Nephron (organoid): ENCODE results near the gene ZNF451.
"Not testable (repeated sequence)": the region's sequence is repeated elsewhere in the genome, so short reads cannot be mapped to it uniquely, and the experiment has no call there.

Source experiments
- H3K27ac Mint-ChIP-seq, 3 experiments: 2 replicates each; pipeline ENCODE4 v1.8.0; 2020; ENCODE audit warnings: mixed read lengths in 3 of 3, mild to moderate bottlenecking in 2 of 3, moderate library complexity in 1 of 3
- H3K27me3 Mint-ChIP-seq: 2 replicates; pipeline ENCODE4 v1.8.0; 2021; ENCODE audit warnings: low read depth, mild to moderate bottlenecking, moderate library complexity, mixed read lengths
- H3K36me3 Mint-ChIP-seq: 2 replicates; pipeline ENCODE4 v1.8.0; 2020; ENCODE audit warnings: low read depth, mixed read lengths
- H3K4me1 Mint-ChIP-seq: 2 replicates; pipeline ENCODE4 v1.8.0; 2020; ENCODE audit warnings: mixed read lengths
- H3K4me3 Mint-ChIP-seq, 3 experiments: 2 replicates each; pipeline ENCODE4 v1.8.0; 2020; ENCODE audit warnings: mild to moderate bottlenecking in 3 of 3, mixed read lengths in 3 of 3, moderate library complexity in 2 of 3
- H3K9me3 Mint-ChIP-seq: 2 replicates; pipeline ENCODE4 v1.8.0; 2020; ENCODE audit warnings: mixed read lengths
- TF ChIP-seq, protein P1 (sequence below), 3 experiments: fragments of 200-600 bp; sonication (generic); IDR thresholded peaks; one replicate each; pipeline ENCODE4 v1.5.0; 2021; ENCODE audit warnings: antibody characterized with exemption in 3 of 3; ENCODE audit not compliant: unreplicated experiment in 3 of 3

The ZNF451 gene

DNA sequence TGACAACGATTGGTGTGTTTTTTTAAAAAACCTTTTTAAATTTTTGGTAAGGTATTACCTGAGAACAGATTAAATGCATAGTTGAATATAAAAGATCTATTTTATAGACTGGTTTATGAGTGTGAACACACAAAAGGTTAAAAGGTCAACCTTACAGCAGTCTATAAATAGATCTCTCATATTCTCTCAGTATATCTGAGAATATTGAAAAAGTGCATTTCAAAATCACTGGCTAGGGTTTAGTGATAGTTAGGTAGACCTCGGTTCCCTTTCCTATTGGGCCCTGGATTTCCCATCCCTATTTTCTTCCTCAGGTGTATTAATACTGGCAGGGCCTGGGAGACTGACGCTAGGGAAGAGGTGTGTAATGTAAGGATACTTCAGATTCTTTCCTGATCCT lies 723 bp upstream of the ZNF451 start:
- no peaks in the 10 kb centered on the region for H3K27me3 Mint-ChIP-seq
- H3K4me3 Mint-ChIP-seq: peak overlapping the region; percentile 83 to 87 (median 83)
- peaks cover 18% of the 10 kb centered on the region for H3K36me3 Mint-ChIP-seq
- no peaks in the 10 kb centered on the region for H3K9me3 Mint-ChIP-seq
- peak overlapping the region; percentile 88 to 91 (median 90) for H3K27ac Mint-ChIP-seq
- TF ChIP-seq, protein P1, sequence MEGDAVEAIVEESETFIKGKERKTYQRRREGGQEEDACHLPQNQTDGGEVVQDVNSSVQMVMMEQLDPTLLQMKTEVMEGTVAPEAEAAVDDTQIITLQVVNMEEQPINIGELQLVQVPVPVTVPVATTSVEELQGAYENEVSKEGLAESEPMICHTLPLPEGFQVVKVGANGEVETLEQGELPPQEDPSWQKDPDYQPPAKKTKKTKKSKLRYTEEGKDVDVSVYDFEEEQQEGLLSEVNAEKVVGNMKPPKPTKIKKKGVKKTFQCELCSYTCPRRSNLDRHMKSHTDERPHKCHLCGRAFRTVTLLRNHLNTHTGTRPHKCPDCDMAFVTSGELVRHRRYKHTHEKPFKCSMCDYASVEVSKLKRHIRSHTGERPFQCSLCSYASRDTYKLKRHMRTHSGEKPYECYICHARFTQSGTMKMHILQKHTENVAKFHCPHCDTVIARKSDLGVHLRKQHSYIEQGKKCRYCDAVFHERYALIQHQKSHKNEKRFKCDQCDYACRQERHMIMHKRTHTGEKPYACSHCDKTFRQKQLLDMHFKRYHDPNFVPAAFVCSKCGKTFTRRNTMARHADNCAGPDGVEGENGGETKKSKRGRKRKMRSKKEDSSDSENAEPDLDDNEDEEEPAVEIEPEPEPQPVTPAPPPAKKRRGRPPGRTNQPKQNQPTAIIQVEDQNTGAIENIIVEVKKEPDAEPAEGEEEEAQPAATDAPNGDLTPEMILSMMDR (IDR thresholded peaks at IDR 0.05; ENCODE audit: unreplicated experiment in 3 of 3): no peak
- peaks cover 33% of the 10 kb centered on the region for H3K4me1 Mint-ChIP-seq

DNA sequence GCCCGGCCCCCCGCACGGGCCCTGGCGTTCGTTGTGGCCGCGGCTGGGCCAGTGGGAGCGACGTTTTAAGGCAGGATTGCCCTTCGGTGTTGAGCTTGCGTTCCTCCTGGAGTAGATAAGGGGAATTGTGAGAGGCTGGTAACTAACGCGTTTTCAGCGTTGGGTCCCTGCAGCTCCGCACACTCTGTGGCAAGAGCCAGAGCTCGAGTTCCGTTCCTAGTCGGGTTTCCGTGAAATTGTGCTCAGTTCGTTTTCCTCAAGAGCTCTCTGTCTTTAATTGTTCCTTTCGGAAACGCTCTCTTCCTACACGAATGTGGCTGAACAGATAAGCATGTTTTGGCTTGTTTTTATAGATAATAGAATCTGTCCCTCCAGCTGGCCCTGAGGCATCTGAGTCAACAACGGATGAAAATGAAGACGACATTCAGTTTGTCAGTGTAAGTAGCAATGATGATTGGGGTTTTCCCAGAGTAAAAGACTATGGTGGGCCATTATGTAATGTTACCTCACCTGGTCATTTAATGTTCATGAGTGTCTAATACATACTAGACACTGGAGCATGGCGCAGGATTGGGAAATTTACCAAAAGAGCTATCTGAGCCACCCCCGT lies 575 bp downstream of the ZNF451 start:
- not testable (repeated sequence) for H3K27ac Mint-ChIP-seq, H3K9me3 Mint-ChIP-seq, H3K27me3 Mint-ChIP-seq
- Mint-ChIP-seq H3K4me3 (peak overlapping the region in 1 of 3 experiments; percentile 83), H3K4me1 (peaks cover 33% of the 10 kb centered on the region), H3K36me3 (peaks cover 19% of the 10 kb centered on the region)

DNA sequence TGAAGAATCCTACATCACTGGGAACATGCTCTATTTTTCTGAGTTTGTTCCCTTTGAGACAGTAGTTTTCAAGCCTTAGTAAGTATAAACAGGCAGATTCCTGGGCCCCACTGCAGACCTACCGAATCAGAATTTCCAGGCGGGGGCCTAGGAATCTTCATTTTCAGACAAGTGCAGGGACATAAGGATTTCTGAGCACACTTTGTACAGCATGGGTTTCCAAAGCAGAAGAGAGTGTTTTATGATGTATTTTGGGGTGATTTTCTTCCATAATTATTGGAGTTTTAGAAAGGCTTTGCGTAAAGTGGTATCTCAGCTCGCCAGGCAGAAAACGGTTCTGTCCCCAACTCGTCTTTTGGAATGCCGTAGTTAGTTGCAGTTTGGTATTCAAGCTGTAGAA lies 1.4 kb downstream of the ZNF451 start:
- peaks cover 33% of the 10 kb centered on the region for H3K4me1 Mint-ChIP-seq
- H3K27me3 Mint-ChIP-seq, H3K9me3 Mint-ChIP-seq: not testable (repeated sequence)
- peak overlapping the region; percentile 75 to 86 (median 78) for H3K4me3 Mint-ChIP-seq
- peak overlapping the region; percentile 31 to 75 (median 39) for H3K27ac Mint-ChIP-seq
- H3K36me3 Mint-ChIP-seq: peaks cover 21% of the 10 kb centered on the region

DNA sequence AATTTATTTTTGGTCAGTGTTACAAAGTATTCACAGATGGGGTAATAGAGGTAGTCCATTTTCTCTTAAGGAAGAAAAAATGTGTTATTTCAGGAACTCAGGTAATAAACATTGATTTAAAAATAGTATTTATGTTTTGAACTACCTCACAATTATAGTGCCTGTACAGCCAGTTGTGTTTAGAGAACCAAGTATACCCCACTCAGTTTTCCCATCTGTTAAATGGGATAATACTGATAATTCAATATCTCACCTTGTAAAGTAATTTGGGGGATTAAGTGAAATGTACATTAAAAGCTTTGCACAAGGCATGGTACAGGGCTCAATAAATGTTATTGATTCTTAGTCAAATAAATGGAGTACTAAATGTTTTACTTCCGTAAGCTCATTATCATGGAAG lies 4.7 kb downstream of the ZNF451 start:
- no peaks in the 10 kb centered on the region for H3K9me3 Mint-ChIP-seq
- no peak overlapping the region for H3K27ac Mint-ChIP-seq
- H3K4me1 Mint-ChIP-seq: peaks cover 36% of the 10 kb centered on the region
- no peaks in the 10 kb centered on the region for H3K27me3 Mint-ChIP-seq
- H3K36me3 Mint-ChIP-seq: peaks cover 44% of the 10 kb centered on the region
- TF ChIP-seq, protein P1 (IDR thresholded peaks at IDR 0.05; ENCODE audit: unreplicated experiment in 3 of 3): no peak
- no peak overlapping the region for H3K4me3 Mint-ChIP-seq

DNA sequence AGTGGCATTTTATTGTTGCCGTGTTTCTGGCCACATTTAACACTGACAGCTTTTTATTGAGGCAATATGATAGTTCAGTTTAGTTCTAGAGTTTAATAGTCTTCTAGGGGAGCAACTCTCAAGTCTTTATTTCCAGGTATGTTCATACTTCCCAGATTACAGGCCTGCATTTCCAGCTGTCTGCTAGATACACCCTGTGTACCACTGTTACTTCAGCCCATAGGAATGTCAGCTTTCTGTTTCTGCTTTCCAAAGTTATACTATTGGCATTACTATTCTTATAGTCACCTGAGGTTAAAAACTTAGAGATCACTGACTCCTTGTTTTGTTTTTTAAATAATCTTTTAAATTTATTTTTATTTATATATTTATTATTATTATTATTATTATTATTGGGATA lies 7.6 kb downstream of the ZNF451 start:
- Mint-ChIP-seq H3K4me1 (peaks cover 18% of the 10 kb centered on the region), H3K9me3 (no peaks in the 10 kb centered on the region), H3K4me3 (no peak overlapping the region), H3K27ac (no peak overlapping the region), H3K27me3 (no peaks in the 10 kb centered on the region), H3K36me3 (peaks cover 60% of the 10 kb centered on the region)
- TF ChIP-seq, protein P1 (IDR thresholded peaks at IDR 0.05; ENCODE audit: unreplicated experiment in 3 of 3): no peak

DNA sequence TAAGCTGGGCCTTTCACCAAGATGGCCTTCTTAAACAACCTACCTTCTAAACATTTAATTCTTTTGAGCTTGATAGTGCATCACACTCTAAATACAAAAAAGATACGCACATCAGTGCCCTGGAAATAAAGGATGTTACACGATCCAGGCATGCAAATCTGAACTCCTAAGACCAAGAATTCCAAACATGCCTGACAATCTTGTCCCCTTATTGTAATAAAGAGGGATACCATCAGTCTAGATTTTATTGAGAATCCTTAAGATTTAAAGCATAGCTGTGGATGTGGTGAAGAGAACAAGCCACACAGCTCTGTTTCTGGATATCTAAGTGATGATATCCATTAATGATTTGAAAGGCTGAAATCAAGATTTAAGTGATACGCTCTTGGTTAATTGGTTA lies 13.0 kb downstream of the ZNF451 start:
- H3K4me3 Mint-ChIP-seq: no peak overlapping the region
- peaks cover 83% of the 10 kb centered on the region for H3K36me3 Mint-ChIP-seq
- TF ChIP-seq, protein P1 (IDR thresholded peaks at IDR 0.05; ENCODE audit: unreplicated experiment in 3 of 3): no peak
- no peaks in the 10 kb centered on the region for H3K4me1 Mint-ChIP-seq
- H3K27me3 Mint-ChIP-seq: no peaks in the 10 kb centered on the region
- no peak overlapping the region for H3K27ac Mint-ChIP-seq
- no peaks in the 10 kb centered on the region for H3K9me3 Mint-ChIP-seq

DNA sequence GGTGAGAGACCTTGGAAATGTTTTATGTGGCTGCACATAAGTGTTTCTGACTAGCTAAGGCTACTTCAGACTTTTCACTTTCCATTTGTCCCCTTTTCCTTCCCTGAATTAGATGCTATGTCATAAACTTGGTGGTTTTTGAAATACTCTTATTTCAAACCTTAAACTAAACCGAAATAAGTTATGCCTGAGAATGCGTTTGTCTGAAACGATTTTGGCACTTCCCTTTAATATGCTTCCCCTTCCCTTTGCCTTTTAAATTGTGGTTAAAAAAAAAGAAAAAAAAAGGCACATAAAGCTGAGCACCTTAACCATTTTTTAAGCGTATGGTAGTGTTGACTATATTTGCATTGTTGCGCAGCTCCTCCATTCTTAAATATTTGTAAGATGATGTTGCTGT lies 14.3 kb downstream of the ZNF451 start:
- H3K4me1 Mint-ChIP-seq: no peaks in the 10 kb centered on the region
- H3K27me3 Mint-ChIP-seq: no peaks in the 10 kb centered on the region
- no peaks in the 10 kb centered on the region for H3K9me3 Mint-ChIP-seq
- TF ChIP-seq, protein P1 (IDR thresholded peaks at IDR 0.05; ENCODE audit: unreplicated experiment in 3 of 3): no peak
- no peak overlapping the region for H3K4me3 Mint-ChIP-seq
- no peak overlapping the region for H3K27ac Mint-ChIP-seq
- peaks cover 83% of the 10 kb centered on the region for H3K36me3 Mint-ChIP-seq
